ENCODE results near the gene ADAP1. TPM values are rescaled to one million over a fixed set of nuclear protein-coding genes. Genes with fewer than 3 reads are reported as not detected.
A peak's percentile ranks its signal among the peaks of the same experiment; 100 is the strongest.

Gene ADAP1
- total and polyA plus RNA-seq, 4 donors: 30.8 to 116 (median 79.0) TPM

GRCh38 chr7:921581-922333 is 32.7 kb downstream of the ADAP1 start:
- H3K9me3 ChIP-seq (ENCODE audit: control insufficient read depth, insufficient read depth, low read length): no peaks in the 10 kb centered on the region
- H3K27me3 ChIP-seq (ENCODE audit: control insufficient read depth, insufficient read depth, low read length): no peaks in the 10 kb centered on the region
- H3K27ac ChIP-seq (ENCODE audit: low read depth, low read length): no peak overlapping the region
- H3K36me3 ChIP-seq (ENCODE audit: control insufficient read depth, insufficient read depth, low read length): peaks cover 79% of the 10 kb centered on the region
- 82% methylated on average over 35 of the region's 36 CpGs for WGBS (ENCODE audit: insufficient coverage)
- H3K4me1 ChIP-seq (ENCODE audit: control insufficient read depth, insufficient read depth, low read length): peaks cover 49% of the 10 kb centered on the region
- no peak for DNase-seq (ENCODE audit: low read depth in 4 of 6, low spot score in 6 of 6)
- H3K4me3 ChIP-seq (ENCODE audit: low read depth, low read length): no peak overlapping the region

GRCh38 chr7:921071-921461 is 33.4 kb downstream of the ADAP1 start:
- Histone ChIP-seq H3K9me3 (ENCODE audit: control insufficient read depth, insufficient read depth, low read length) (no peaks in the 10 kb centered on the region), H3K4me1 (ENCODE audit: control insufficient read depth, insufficient read depth, low read length) (peaks cover 50% of the 10 kb centered on the region), H3K36me3 (ENCODE audit: control insufficient read depth, insufficient read depth, low read length) (peaks cover 77% of the 10 kb centered on the region), H3K27ac (ENCODE audit: low read depth, low read length) (no peak overlapping the region), H3K27me3 (ENCODE audit: control insufficient read depth, insufficient read depth, low read length) (no peaks in the 10 kb centered on the region), H3K4me3 (ENCODE audit: low read depth, low read length) (no peak overlapping the region)
- no peak for DNase-seq (ENCODE audit: low read depth in 4 of 6, low spot score in 6 of 6)
- 91% methylated on average over 11 of the region's 15 CpGs for WGBS (ENCODE audit: insufficient coverage)

- H3K4me1 ChIP-seq (ENCODE audit: control insufficient read depth, insufficient read depth, low read length): peaks cover 48% of the 10 kb centered on the region
- H3K4me3 ChIP-seq (ENCODE audit: low read depth, low read length): no peak overlapping the region
- no peaks in the 10 kb centered on the region for H3K9me3 ChIP-seq (ENCODE audit: control insufficient read depth, insufficient read depth, low read length)
- no peak overlapping the region for H3K27ac ChIP-seq (ENCODE audit: low read depth, low read length)
- WGBS (ENCODE audit: insufficient coverage): 83% methylated on average over 37 of the region's 40 CpGs
- H3K36me3 ChIP-seq (ENCODE audit: control insufficient read depth, insufficient read depth, low read length): peaks cover 76% of the 10 kb centered on the region
- H3K27me3 ChIP-seq (ENCODE audit: control insufficient read depth, insufficient read depth, low read length): no peaks in the 10 kb centered on the region
- DNase-seq (ENCODE audit: low read depth in 4 of 6, low spot score in 6 of 6): no peak
These were observed 34.0 kb downstream of the ADAP1 start for GRCh38 chr7:920351-921070.

- Histone ChIP-seq H3K4me1 (ENCODE audit: control insufficient read depth, insufficient read depth, low read length) (peaks cover 49% of the 10 kb centered on the region), H3K4me3 (ENCODE audit: low read depth, low read length) (no peak overlapping the region), H3K36me3 (ENCODE audit: control insufficient read depth, insufficient read depth, low read length) (peaks cover 76% of the 10 kb centered on the region), H3K27me3 (ENCODE audit: control insufficient read depth, insufficient read depth, low read length) (no peaks in the 10 kb centered on the region), H3K9me3 (ENCODE audit: control insufficient read depth, insufficient read depth, low read length) (no peaks in the 10 kb centered on the region), H3K27ac (ENCODE audit: low read depth, low read length) (no peak overlapping the region)
- WGBS (ENCODE audit: insufficient coverage): 85% methylated on average over 22 of the region's 26 CpGs
- DNase-seq (ENCODE audit: low read depth in 4 of 6, low spot score in 6 of 6): no peak
These were observed 34.5 kb downstream of the ADAP1 start for GRCh38 chr7:919924-920341.

- Histone ChIP-seq H3K4me1 (ENCODE audit: control insufficient read depth, insufficient read depth, low read length) (peaks cover 51% of the 10 kb centered on the region), H3K27me3 (ENCODE audit: control insufficient read depth, insufficient read depth, low read length) (no peaks in the 10 kb centered on the region), H3K9me3 (ENCODE audit: control insufficient read depth, insufficient read depth, low read length) (no peaks in the 10 kb centered on the region), H3K36me3 (ENCODE audit: control insufficient read depth, insufficient read depth, low read length) (peaks cover 79% of the 10 kb centered on the region), H3K27ac (ENCODE audit: low read depth, low read length) (no peak overlapping the region), H3K4me3 (ENCODE audit: low read depth, low read length) (no peak overlapping the region)
- no peak for DNase-seq (ENCODE audit: low read depth in 4 of 6, low spot score in 6 of 6)
- 89% methylated on average over 7 of the region's 13 CpGs for WGBS (ENCODE audit: insufficient coverage)
These were observed 35.4 kb downstream of the ADAP1 start for GRCh38 chr7:919114-919442.

- Histone ChIP-seq H3K36me3 (ENCODE audit: control insufficient read depth, insufficient read depth, low read length) (peaks cover 81% of the 10 kb centered on the region), H3K4me3 (ENCODE audit: low read depth, low read length) (no peak overlapping the region), H3K4me1 (ENCODE audit: control insufficient read depth, insufficient read depth, low read length) (peaks cover 51% of the 10 kb centered on the region), H3K27ac (ENCODE audit: low read depth, low read length) (no peak overlapping the region), H3K27me3 (ENCODE audit: control insufficient read depth, insufficient read depth, low read length) (no peaks in the 10 kb centered on the region), H3K9me3 (ENCODE audit: control insufficient read depth, insufficient read depth, low read length) (no peaks in the 10 kb centered on the region)
- DNase-seq (ENCODE audit: low read depth in 4 of 6, low spot score in 6 of 6): no peak
- 92% methylated on average over 18 of the region's 21 CpGs for WGBS (ENCODE audit: insufficient coverage)
These were observed 35.9 kb downstream of the ADAP1 start for GRCh38 chr7:918441-919113.

GRCh38 chr7:918118-918425 is 36.4 kb downstream of the ADAP1 start:
- WGBS (ENCODE audit: insufficient coverage): 80% methylated on average over 8 of the region's 9 CpGs

GRCh38 chr7:917255-918117 is 37.0 kb downstream of the ADAP1 start:
- WGBS (ENCODE audit: insufficient coverage): 82% methylated on average over 18 of the region's 33 CpGs

More at GRCh38 chr7:918118-918425, 36.4 kb downstream of the ADAP1 start:
- no peak overlapping the region for H3K4me3 ChIP-seq (ENCODE audit: low read depth, low read length)
- no peak for DNase-seq (ENCODE audit: low read depth in 4 of 6, low spot score in 6 of 6)
- H3K4me1 ChIP-seq (ENCODE audit: control insufficient read depth, insufficient read depth, low read length): peaks cover 46% of the 10 kb centered on the region
- no peaks in the 10 kb centered on the region for H3K9me3 ChIP-seq (ENCODE audit: control insufficient read depth, insufficient read depth, low read length)
- H3K27me3 ChIP-seq (ENCODE audit: control insufficient read depth, insufficient read depth, low read length): no peaks in the 10 kb centered on the region
- peaks cover 77% of the 10 kb centered on the region for H3K36me3 ChIP-seq (ENCODE audit: control insufficient read depth, insufficient read depth, low read length)
- H3K27ac ChIP-seq (ENCODE audit: low read depth, low read length): no peak overlapping the region

GRCh38 chr7:916291-916941 is 38.1 kb downstream of the ADAP1 start:
- 61% methylated on average over 2 of the region's 17 CpGs for WGBS (ENCODE audit: insufficient coverage)

More at GRCh38 chr7:917255-918117, 37.0 kb downstream of the ADAP1 start:
- H3K27ac ChIP-seq (ENCODE audit: low read depth, low read length): no peak overlapping the region
- peaks cover 46% of the 10 kb centered on the region for H3K4me1 ChIP-seq (ENCODE audit: control insufficient read depth, insufficient read depth, low read length)
- no peak overlapping the region for H3K4me3 ChIP-seq (ENCODE audit: low read depth, low read length)
- H3K36me3 ChIP-seq (ENCODE audit: control insufficient read depth, insufficient read depth, low read length): peaks cover 74% of the 10 kb centered on the region
- H3K9me3 ChIP-seq (ENCODE audit: control insufficient read depth, insufficient read depth, low read length): no peaks in the 10 kb centered on the region
- no peaks in the 10 kb centered on the region for H3K27me3 ChIP-seq (ENCODE audit: control insufficient read depth, insufficient read depth, low read length)
- DNase-seq (ENCODE audit: low read depth in 4 of 6, low spot score in 6 of 6): no peak

More at GRCh38 chr7:916291-916941, 38.1 kb downstream of the ADAP1 start:
- no peaks in the 10 kb centered on the region for H3K9me3 ChIP-seq (ENCODE audit: control insufficient read depth, insufficient read depth, low read length)
- no peak overlapping the region for H3K4me3 ChIP-seq (ENCODE audit: low read depth, low read length)
- peak overlapping the region; percentile 49 for H3K27ac ChIP-seq (ENCODE audit: low read depth, low read length)
- peaks cover 44% of the 10 kb centered on the region for H3K4me1 ChIP-seq (ENCODE audit: control insufficient read depth, insufficient read depth, low read length)
- no peaks in the 10 kb centered on the region for H3K27me3 ChIP-seq (ENCODE audit: control insufficient read depth, insufficient read depth, low read length)
- peak in 2 of 6 donors; percentile 28 to 55 for DNase-seq (ENCODE audit: low read depth in 4 of 6, low spot score in 6 of 6)
- H3K36me3 ChIP-seq (ENCODE audit: control insufficient read depth, insufficient read depth, low read length): peaks cover 70% of the 10 kb centered on the region
